SKM-1 treated with dmso at 0.1 percent for 144 hours (cell line): Measurements from ENCODE around the gene PCYOX1L.

Experiments used
- DNase-seq: peaks from one replicate; lab custom pipeline; 2025; ENCODE audit not compliant: unreplicated experiment; lab: John Stamatoyannopoulos, UW

PCYOX1L gene

DNA sequence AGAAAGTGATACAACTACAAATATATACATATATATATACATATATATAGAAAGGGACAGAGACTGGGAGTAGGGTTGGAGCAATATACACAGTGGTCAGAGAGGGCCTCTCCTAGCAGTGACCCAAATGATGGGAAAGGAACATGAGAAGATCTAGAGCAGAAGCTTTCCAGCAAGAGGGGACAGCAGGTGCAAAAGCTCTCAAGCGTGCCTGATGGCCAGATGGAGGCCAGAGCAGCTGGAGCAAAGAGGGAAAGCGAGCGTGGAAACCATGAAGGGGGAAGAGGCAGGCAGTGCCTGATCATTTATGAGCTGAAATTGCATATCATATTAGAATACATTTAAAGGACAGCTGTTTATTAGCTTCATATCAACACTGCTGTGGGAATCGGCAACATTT, 20.1 kb upstream of the PCYOX1L start:
- no peak for DNase-seq

DNA sequence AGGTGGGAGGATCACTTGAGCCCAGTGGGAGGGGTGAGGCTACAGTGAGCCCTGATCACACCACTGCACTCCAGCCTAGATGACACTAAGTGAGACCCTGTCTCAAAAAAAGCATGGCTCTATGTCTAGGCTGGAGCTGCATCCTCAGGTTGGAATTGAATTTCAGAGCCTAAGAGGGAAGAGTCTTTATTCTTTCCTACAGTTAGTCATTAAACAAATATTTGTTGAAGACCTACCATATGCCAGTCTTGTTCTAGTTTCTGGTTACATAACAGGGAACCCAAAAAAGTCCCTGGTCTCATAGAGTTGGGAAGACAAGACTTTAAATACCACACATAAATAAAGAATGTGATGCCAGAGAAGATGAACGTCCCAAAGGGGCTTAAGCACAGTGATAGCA, 19.5 kb upstream of the PCYOX1L start:
- no peak for DNase-seq

DNA sequence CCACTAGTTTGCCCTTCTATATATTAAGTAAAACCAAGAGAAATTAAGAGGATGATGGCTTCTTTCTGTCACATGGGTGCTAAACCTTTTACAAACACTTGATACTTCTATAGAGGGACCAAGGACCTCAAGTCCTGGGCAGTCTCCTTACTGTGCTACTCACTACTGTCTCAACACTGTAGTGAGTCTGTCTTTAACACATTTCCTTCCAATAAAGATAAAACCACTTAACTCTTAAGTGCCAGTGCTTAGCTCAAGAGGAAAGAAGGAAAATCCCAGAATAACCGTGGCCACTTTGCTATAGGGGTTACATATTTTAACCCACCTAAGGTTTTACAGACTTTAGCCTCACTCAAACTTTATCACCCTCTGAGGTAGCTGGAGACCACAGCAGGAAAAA, 16.9 kb upstream of the PCYOX1L start:
- DNase-seq = no peak

DNA sequence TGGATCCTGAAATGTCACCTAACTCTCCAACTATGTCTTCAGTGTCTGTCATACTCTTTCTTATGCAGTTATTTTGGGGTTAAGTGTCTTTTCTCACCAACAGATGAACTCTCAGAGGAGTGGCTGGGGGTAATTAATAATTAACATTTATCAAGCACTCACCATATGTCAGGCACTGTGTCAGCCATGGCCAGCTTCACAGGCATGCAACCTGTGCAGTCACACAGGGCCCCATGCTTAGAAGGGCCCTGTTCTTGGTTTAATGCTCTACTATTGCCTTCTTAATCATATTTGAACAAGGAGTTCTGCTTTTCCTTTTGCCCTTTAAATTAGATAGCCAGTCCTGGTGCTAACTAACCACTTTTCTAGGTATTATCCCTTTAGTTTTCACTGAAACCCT, 16.0 kb upstream of the PCYOX1L start:
- no peak for DNase-seq

DNA sequence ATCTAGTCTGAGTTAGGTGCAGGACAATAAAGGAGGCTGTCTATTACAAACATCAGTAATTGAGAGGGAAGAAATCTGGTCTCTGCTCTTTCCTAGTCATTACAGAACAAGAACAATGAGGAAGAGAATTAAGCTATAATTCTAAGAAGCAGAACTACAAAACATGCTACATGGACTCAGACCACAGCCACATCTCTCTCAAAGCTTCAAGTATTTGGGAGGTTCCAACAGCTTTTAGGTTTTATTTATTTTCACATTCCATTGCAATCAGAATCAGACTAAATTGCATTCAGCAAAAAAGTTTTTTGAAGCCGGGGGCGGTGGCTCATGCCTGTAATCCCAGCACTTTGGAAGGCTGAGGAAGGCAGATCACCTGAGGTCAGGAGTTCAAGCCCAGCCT, 13.7 kb upstream of the PCYOX1L start:
- no peak for DNase-seq

DNA sequence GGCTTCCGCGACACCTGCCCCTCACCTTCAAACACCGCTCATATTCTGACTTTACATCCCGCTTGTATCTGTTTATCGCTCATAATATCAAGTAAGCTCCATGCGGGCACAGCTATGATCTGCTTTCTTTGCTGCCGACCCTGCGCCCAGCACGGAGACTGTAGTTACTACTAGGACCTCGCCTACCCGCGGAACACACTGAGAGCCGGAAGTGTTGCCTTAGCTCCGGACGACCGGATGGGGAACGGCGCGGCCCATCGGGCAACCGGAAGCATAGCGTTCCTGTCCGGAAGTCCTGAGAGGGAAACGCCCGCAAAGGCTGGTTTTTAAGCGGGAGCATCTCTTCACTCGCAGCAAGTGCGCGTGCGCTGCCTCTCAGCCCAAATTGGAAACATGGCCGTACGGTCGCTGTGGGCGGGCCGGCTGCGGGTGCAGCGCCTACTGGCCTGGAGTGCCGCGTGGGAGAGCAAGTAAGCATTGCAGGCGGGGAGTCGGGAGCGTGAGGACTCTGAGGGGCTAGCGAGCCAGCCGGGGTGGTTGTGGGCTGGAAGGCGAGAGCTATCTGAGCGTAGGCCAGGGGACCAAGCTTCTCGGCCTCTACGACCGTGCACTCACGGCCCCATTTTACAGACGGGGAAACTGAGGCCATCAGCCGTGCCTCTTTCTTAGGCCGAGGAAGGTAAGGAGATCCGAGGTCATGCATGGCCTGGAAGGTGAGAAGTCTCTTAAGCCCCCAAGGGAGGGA, 12.5 kb upstream of the PCYOX1L start, which contains the start of gene GRPEL2:
GRPEL2 (plus strand) TSS at position 353 of the 745 bp plus-strand sequence; CDS start at position 394, 41 bp downstream.
- peak; percentile 97 for DNase-seq

DNA sequence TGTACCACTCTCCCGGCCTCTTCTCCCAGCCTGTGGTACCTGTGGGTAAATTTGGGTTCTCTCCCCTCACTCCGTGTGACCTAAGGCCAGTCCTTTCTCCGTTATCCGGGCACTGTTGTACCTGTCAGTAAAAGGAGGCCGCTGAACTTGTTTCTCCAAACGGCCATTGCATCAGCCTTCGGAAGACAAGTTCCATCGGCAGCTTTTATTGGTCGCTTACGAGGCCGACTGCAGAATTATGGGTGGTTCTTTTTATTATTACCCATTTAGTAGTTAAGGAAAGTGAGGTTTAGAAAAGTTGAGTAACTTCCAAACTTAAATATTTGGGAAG, 12.0 kb upstream of the PCYOX1L start:
- no peak for DNase-seq

DNA sequence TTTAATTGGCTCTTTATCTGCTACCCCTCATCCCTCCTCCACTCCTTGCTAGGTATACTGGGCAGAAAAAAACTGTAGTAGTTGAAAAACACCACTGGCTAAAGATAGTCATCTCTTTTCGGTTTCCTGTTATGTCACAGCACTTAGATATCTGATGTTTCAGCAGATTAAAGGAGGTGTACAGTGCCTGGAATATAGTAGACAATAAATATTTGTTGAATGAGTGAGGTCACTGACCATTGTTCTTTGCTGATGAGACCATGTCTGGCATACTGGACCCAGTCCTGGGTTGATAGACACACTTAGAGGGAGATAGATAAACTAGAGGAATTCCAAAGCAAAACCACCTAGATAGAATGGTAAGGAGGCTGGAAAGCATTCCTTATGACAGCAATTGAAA, 9.3 kb upstream of the PCYOX1L start:
- DNase-seq = no peak

DNA sequence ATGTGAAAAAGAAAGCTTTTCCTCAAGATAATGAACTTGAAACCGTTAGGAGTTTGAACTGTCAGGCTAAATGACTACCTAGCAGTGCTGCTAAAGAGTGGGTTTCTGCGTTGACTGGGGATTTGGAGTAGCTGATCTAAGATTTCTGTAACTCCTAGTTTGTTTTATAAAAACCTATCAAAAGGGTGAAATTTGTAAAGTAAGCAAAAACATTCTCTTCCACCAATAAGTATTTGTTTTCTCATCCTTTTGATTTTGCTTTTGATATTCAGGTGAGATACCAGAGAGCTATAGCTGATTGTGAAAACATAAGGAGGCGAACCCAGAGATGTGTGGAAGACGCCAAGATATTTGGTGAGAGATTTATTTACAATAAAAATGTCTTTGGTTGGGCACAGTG, 8.5 kb upstream of the PCYOX1L start:
- no peak for DNase-seq

DNA sequence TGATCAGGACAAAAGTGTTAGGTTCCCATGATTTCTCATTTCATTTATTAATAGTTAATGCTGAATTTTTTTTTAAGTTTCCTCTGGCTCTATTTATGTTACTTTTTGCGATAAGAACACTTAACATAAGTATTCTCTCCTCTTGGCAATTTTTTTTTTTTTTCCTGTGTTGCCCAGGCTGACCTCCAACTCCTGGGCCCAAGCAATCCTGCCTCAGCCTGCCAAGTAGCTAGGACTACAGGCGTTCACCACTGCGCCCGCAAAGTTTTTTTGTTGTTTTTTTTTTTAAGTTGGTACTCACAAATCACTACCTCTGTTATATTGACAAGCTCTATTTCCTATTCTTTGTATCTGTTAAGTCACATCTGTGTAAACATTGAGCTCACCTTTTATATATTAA, 5.7 kb upstream of the PCYOX1L start:
- DNase-seq = no peak

DNA sequence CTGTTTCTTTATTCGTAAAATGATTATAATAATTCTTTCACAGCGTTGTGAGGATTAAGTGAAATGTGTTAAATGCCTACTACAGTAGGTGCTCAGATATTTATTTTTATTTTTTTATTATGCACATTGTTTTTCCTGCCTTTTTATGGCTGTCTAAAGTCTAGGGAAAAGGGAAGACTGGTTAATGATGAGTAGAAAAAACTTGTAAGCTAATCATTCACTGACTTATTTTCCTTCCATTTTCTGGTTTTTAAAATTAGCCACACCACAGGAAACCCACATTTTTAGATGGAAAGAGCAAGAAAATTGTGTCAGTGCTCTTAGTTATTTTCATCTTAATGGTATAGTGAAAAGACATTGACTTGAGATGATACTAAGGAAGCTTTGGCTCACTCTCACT, 3.9 kb upstream of the PCYOX1L start:
- no peak for DNase-seq

DNA sequence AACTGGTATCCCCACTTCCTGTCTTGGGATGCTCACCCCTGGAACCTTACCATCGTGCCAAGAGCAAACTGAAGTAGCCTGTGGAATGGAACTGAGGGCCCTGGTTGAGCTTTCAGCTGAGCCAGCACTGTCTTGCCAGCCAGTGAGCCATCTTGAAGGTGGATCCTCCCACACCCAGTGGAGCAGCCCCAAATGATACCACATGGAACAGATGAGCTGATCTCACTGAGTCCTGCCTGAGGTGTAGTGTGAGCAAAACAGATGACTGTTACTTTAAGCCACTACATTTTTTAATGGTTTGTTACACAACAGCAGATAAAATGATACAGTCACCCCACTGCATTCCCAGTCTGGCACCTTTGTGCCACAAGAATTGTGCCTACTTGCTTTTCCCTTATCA, 2.2 kb upstream of the PCYOX1L start:
- no peak for DNase-seq

DNA sequence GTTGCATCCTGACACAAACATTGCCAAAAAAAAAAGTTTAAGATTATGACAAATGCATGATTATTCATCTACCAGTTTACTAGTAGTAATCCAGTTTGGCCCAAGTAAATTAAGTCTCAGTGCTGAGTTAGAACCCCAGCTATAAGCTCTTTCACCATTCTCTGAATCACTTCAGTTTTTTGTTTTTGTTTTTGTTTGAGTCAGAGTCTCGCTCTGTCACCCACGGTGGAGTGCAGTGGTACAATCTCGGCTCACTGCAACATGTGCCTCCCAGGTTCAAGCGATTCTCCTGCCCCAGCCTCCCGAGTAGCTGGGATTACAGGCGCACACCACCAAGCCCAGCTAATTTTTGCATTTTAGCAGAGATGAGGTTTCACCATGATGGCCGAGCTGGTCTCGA, 1.5 kb upstream of the PCYOX1L start:
- no peak for DNase-seq

DNA sequence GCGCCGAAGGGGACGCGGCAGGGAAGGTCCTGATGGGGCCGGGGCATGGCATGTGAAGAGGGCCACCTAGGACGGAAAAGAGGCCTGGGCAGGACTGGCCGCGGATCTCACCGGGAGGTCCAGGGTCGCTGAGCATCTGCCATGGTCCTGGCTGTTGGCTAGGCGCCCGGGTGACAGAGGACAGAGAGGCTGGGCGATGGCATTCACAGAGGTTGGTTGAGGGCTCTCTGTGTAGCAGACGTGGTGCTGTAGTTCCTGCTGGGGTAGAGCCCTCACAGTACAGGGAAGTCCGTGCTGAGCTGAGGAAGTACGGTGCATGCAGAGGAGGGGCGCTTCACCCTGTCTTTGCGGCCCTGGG, 427 bp downstream of the PCYOX1L start:
- DNase-seq = peak; percentile 79

DNA sequence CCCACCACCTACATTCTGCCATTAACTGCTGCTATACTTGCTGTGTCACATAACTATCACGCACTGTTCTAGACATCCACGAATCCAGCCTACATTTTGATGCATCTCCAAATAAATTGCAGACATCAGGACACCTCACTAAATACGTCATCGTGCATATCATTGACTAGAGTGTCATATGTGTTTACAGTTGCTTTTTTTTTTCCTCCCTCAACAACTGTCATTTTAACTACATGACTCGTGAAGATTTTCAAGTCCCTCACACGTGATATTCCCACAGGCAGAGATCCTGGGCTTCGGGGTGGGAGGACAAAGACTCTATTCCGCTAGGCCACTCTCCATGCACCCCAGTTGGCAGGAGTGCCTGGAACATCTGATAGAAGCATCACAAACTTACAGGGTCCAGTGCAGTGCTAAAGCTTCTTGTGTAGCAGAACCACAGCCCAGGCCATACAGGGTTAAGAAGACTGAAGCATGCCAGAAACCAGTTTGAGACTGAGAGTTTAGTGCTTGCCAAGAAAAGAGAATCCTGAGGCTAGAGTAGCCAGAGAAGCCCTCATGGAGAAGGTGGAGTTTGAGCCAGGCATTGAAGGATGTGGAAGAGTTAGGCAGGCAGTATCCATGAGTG, 1.1 kb downstream of the PCYOX1L start:
- no peak for DNase-seq

DNA sequence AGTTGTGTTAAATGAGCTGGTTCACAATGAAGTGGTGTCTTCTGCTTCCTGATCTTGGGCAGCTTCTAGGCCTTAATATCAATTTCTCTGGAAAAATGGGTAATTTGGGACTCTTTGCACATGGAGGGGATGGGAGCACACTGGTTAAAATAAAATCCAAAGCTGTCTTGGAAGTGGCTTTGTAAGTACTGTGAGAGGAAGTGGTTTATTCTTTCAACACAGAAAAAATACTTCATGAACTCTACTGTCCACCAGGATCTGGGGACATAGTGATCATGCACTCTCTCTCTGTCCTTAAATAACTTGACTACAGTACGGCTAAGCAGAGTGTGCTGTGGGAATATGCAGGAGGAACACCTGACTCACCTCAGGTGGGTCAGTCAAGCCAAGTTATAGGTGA, 2.4 kb downstream of the PCYOX1L start:
- peak; percentile 76 for DNase-seq

DNA sequence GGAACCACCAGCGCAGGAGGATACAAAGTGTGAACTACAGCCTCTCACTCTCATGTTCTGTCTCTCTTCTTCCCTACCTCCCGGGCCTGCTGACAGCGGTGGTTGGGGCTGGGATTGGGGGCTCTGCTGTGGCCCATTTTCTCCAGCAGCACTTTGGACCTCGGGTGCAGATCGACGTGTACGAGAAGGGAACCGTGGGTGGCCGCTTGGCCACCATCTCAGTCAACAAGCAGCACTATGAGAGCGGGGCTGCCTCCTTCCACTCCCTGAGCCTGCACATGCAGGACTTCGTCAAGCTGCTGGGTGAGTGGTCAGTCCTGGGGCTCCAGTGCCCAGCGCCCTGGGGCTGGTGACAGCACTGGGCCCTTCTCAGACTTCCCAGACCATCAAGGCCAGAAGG, 4.7 kb downstream of the PCYOX1L start:
- no peak for DNase-seq

DNA sequence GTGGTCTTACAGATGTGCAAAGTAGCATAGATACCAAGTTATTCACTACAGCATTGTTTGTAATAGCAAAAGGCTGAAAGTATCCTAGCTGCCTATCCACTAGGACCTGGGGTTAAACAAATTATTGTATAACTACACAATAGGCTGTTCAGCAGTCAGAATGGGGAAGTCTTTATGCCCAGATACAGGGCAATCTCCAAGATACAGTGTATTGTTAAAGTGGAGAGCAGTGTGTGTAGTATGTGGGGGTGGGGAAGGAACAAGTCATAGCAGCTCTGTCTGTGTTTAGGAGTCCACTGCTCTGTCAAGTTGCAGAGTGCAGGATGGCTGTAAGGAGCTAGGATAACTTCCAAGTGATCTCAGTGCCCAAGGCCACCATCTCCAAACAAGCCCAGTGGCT, 5.5 kb downstream of the PCYOX1L start:
- DNase-seq = peak; percentile 15

DNA sequence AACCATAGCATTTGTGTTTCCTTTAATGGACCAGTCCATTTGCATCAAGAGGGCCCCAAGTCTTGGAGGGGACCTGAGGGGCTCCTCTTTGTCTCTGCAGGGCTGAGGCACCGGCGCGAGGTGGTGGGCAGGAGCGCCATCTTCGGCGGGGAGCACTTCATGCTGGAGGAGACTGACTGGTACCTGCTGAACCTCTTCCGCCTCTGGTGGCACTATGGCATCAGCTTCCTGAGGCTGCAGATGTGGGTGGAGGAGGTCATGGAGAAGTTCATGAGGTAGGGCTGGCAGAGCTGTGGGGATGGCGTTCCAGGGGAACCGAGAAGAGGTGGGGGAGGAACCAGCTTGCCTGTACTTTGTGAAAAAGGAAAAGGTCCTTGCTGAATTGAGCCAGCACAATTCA, 6.1 kb downstream of the PCYOX1L start:
- no peak for DNase-seq

DNA sequence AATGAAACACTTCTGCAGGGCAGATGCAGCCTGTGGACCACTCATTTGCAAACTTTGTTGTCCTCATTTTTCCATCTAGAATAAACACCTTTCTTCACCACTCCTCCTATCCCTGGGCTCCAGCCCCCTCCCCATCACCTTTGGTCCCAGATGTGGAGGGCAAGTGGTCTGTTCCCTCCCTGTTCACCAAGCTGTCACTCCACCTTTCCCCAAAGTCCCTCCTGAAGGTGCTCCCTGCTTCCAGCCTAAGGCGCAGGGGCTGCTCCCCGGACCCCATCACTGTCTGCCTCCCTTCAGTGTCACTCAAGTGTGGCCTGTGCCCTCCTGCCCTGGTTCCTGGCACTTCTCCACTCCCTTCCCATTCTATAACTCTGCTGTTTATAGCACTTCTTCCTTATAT, 6.9 kb downstream of the PCYOX1L start:
- no peak for DNase-seq

DNA sequence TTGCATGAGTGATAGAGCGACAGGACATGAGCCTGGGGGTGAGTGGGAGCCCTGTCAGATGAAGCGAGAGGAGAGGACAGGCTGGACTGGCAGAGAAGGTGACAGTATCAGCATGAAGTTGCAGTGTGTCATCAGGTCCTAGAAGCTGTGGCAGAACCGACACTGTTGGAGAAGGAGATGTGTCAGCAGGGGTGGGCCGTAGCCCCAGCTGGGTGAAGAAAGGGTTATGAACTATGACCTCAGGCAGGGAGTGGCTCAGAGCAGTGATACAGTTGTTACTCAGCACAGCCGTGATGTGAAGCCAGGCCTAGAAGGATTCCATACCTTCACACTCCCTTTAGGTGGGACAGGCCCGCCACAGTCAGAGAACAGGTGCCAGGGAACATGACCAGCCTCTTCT, 7.6 kb downstream of the PCYOX1L start:
- DNase-seq = no peak

DNA sequence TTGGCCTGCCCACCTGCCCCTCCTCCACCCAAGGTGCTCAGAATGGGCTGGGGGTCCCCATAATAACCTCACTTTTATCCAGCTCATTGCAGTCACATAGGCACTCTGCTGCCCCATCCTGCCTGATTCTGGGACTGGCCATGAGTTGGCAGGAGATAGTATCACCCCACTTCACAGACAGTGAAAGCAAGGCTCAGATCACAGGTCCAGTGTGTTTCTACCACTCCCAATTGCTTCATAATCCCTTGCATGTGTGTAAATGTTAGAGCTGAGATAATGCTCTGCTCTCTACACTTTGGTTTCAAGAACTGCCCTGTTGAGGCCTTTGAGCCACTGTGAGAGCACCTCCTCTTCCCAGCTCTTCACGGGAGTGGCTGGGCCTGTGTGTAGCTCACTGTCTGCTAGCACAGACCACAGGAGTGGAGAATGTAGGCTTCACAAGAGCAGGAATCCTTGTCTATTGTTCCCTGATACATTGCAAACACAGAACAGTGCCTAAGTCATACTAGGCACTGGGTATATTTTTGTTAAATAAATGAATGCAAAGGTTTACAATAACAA, 8.4 kb downstream of the PCYOX1L start:
- no peak for DNase-seq
